Stimulated activated naive CD8-positive, alpha-beta T cell treated with anti-CD3 and anti-CD28 coated beads, Interleukin-15, Interleukin-2, amounts not matched to agents 100 U/mL and 50 U/mL, for 24 hours (primary cell): ENCODE measurements around the gene PTPN23.

Source experiments
- ATAC-seq: fragments of 150-1000 bp; cut with Tn5 transposase; one replicate; pipeline ENCODE4 v1.10.0; 2021
- DNase-seq: peaks from one replicate; pipeline ENCODE4 v3.0.0; 2021

PTPN23 gene

DNA sequence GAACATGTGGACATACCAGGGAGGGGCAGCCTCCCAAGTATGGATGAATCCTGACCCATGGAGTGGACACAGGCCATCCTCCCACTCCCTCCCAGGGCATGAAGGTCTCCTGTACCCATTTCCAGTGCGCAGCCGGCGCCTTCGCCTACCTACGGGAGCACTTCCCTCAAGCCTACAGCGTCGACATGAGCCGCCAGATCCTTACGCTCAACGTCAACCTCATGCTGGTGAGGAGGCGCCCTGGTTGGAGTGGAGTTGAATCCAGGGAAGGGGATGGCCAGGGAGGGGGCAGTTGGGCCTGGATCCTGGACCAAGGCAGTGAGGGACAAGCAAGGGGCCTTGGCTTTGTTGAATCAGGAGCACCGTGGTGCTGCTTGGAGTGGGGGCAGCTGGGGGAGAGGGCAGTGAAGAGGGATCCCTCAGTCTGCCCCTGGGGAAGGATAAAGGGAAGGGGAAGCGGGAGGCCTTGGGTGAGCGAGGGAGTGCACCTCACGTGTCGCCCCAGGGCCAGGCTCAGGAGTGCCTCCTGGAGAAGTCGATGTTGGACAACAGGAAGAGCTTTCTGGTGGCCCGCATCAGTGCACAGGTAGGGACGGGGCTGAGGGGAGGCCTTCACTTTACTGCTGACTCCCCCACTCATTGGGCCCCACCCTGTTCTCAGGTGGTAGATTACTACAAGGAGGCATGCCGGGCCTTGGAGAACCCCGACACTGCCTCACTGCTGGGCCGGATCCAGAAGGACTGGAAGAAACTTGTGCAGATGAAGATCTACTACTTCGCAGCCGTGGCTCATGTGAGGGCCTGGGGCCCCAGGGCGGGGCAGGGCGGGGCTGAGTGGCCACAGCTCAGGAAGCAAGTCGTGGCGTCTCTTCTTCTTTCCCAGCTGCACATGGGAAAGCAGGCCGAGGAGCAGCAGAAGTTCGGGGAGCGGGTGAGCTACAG is 25.3 kb downstream of the PTPN23 start:
- ATAC-seq (no peak), DNase-seq (no peak)

GRCh38 chr3:47406762-47407149 is 25.9 kb downstream of the PTPN23 start:
- ATAC-seq, result no peak
- no peak for DNase-seq

GRCh38 chr3:47407237-47407636 is 26.4 kb downstream of the PTPN23 start:
- no peak for ATAC-seq

DNA sequence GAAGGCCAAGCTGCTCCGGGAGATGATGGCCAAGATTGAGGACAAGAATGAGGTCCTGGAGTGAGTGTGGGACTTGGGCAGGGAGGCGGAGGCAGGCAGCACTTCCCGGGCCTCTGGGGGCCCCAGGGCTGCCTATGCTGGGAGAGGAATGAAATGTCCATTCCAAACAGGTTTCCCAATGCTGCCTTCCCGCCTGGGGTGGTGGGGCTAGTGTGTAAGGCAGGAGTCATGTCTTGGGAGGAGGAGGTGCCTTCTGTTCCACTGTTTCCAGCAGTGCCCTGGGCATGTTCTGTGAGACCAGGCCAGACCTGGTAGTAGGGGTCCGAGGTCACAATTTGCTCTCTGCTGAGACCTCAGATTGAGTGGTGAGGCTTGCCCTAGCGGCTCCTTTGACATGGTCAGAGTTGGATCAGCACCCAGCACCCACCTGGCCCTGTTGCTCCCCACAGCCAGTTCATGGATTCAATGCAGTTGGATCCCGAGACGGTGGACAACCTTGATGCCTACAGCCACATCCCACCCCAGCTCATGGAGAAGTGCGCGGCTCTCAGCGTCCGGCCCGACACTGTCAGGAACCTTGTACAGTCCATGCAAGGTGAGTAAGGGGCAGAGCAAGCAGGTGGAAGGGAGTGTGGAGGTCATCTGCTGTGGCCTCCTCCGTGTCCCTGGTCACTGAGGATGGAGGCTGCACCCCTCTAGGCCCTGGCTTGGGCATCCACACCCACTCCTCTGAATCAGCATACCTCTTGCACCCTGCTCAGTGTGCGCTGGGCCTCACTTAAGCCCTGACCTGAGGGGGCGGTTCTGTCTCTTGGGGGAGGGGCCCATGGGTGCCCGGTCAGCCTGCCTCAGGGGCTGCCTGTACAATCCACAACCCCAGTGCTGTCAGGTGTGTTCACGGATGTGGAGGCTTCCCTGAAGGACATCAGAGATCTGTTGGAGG is 27.3 kb downstream of the PTPN23 start:
- ATAC-seq, result no peak

More at GRCh38 chr3:47407237-47407636, 26.4 kb downstream of the PTPN23 start:
- no peak for DNase-seq

DNA sequence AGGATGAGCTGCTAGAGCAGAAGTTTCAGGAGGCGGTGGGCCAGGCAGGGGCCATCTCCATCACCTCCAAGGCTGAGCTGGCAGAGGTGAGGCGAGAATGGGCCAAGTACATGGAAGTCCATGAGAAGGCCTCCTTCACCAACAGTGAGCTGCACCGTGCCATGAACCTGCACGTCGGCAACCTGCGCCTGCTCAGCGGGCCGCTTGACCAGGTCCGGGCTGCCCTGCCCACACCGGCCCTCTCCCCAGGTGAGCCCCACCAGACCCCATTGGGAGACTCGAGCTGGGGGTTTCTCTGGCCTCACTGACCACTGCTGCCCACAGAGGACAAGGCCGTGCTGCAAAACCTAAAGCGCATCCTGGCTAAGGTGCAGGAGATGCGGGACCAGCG is 28.0 kb downstream of the PTPN23 start:
- ATAC-seq (no peak), DNase-seq (no peak)

More for the DNA sequence above, 27.3 kb downstream of the PTPN23 start:
- DNase-seq, result no peak

DNA sequence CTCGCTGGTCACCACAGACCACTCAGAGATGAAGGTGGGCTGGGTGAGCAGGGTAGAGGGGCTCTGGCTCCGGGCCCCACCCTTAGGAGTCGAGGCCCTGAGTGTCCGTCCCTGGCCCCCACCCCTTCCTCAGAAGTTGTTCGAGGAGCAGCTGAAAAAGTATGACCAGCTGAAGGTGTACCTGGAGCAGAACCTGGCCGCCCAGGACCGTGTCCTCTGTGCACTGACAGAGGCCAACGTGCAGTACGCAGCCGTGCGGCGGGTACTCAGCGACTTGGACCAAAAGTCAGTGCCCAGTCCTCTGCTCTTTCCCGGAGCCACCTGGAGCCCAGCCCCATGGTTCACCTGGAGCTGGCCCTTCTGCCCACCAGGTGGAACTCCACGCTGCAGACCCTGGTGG is 28.5 kb downstream of the PTPN23 start:
- DNase-seq (no peak), ATAC-seq (no peak)

GRCh38 chr3:47409688-47410416 is 29.0 kb downstream of the PTPN23 start:
- ATAC-seq (no peak), DNase-seq (no peak)

- ATAC-seq, result no peak
- DNase-seq, result no peak
Measured at GRCh38 chr3:47410417-47410720, 29.5 kb downstream of the PTPN23 start.

GRCh38 chr3:47410801-47411646 is 30.2 kb downstream of the PTPN23 start:
- ATAC-seq, result no peak

GRCh38 chr3:47411696-47412452 is 31.1 kb downstream of the PTPN23 start:
- ATAC-seq (no peak), DNase-seq (no peak)

More at GRCh38 chr3:47410801-47411646, 30.2 kb downstream of the PTPN23 start:
- no peak for DNase-seq

DNA sequence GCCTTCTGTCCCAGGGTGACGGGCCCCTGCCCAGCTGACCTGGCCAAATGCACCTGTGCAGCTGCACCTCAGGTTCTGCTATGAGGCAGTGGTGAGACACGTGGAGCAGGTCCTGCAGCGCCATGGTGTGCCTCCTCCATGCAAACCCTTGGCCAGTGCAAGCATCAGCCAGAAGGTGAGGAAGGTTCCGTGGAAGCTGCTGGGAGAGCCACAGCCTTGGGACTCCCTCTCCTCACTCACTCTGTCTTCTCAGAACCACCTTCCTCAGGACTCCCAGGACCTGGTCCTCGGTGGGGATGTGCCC is 31.6 kb downstream of the PTPN23 start:
- no peak for DNase-seq
- ATAC-seq, result no peak

GRCh38 chr3:47412842-47413520 is 32.2 kb downstream of the PTPN23 start:
- no peak for ATAC-seq

GRCh38 chr3:47413751-47414150 is 32.9 kb downstream of the PTPN23 start:
- no peak for ATAC-seq

More at GRCh38 chr3:47412842-47413520, 32.2 kb downstream of the PTPN23 start:
- no peak for DNase-seq

GRCh38 chr3:47414161-47414564 is 33.3 kb downstream of the PTPN23 start:
- ATAC-seq (no peak), DNase-seq (no peak)

More at GRCh38 chr3:47413751-47414150, 32.9 kb downstream of the PTPN23 start:
- no peak for DNase-seq

- no peak for ATAC-seq
- DNase-seq, result no peak
Measured at GRCh38 chr3:47414666-47415587, 34.1 kb downstream of the PTPN23 start.

- DNase-seq (no peak), ATAC-seq (no peak)
Measured at GRCh38 chr3:47416041-47416440, 35.2 kb downstream of the PTPN23 start.

- no peak for DNase-seq
- no peak for ATAC-seq
Measured at GRCh38 chr3:47418167-47419082, 37.6 kb downstream of the PTPN23 start.
